K562 (cell line): Measurements from ENCODE around the gene RNF2. TPM values are rescaled to one million over a fixed set of nuclear protein-coding genes. Genes with fewer than 3 reads are reported as not detected.

ENCODE experiments used
- CBX5 ChIP-seq: IDR thresholded peaks from 2 replicates; pipeline ENCODE4 v1.6.1; 2014; ENCODE audit warnings: low read depth, borderline replicate concordance
- CSDE1 ChIP-seq, 2 experiments: fragments of 450-650 bp; IDR thresholded peaks; 2 replicates each; pipeline ENCODE4 v1.6.1; 2016; ENCODE audit warnings: mild to moderate bottlenecking in 1 of 2
- CXXC5 ChIP-seq: fragments of 250-450 bp; sonication (Bioruptor Pico); IDR thresholded peaks from 2 replicates; pipeline ENCODE4 v1.8.0; 2022; ENCODE audit warnings: inconsistent platforms, mild to moderate bottlenecking, moderate library complexity
- JUND ChIP-seq, 2 experiments: IDR thresholded peaks; 2 replicates in 1 of 2; 3 replicates in 1 of 2; pipeline ENCODE4 v1.6.1; 2011; ENCODE audit warnings: borderline replicate concordance in 2 of 2, low read depth in 2 of 2, low read length in 2 of 2, improper control_type of control experiment in 1 of 2, missing biosample characterization in 1 of 2, missing genetic modification characterization in 1 of 2, missing genetic modification reagents in 1 of 2
- KDM4B ChIP-seq, 2 experiments: fragments of 450-650 bp in 1 of 2; sonication (generic) in 1 of 2; IDR thresholded peaks; 2 replicates each; pipeline ENCODE4 v1.6.1; 2016 to 2017; ENCODE audit warnings: borderline replicate concordance in 2 of 2, antibody characterized with exemption in 1 of 2, low read depth in 1 of 2, mild to moderate bottlenecking in 1 of 2
- NEUROD1 ChIP-seq: fragments of 150-350 bp; IDR thresholded peaks from 2 replicates; pipeline ENCODE4 v1.6.1; 2014; ENCODE audit warnings: borderline replicate concordance, low read length, low read depth; ENCODE audit not compliant: partially characterized antibody
- SLC30A9 ChIP-seq: fragments of 250-450 bp; sonication (Bioruptor Pico); IDR thresholded peaks from 2 replicates; pipeline ENCODE4 v1.8.0; 2022; ENCODE audit warnings: mild to moderate bottlenecking, moderate library complexity
- SMC3 ChIP-seq: conservative IDR thresholded peaks from 2 replicates; pipeline ENCODE4 v1.6.1; 2011; ENCODE audit warnings: low read depth, low read length, improper control_type of control experiment; ENCODE audit not compliant: insufficient read depth
- ZNF785 ChIP-seq: fragments of 250-450 bp; sonication (Bioruptor Pico); IDR thresholded peaks from 2 replicates; pipeline ENCODE4 v1.4.0; 2020; ENCODE audit warnings: mild to moderate bottlenecking
- ZNF830 ChIP-seq: fragments of 250-450 bp; sonication (Bioruptor Pico); IDR thresholded peaks from 2 replicates; pipeline ENCODE4 v1.5.0; 2021; ENCODE audit warnings: mild to moderate bottlenecking
- polyA plus RNA-seq, 8 experiments: library from polyadenylated mRNA; depleted of rRNA in 4 of 8; stranded (reverse) in 5 of 8; unstranded in 3 of 8; fragments of >200 nt; fragmentation: Nextera tagmentation in 2 of 8; fragmentation: Illumina TruSeq in 1 of 8; extraction: Ambion mirVana in 2 of 8; extraction: Trizol in 1 of 8; gene quantifications; 2 replicates each; pipeline versions ENCODE4 v1.2.1 to v1.2.3, GENCODE V29; 2011 to 2014; ENCODE audit warnings: inconsistent platforms in 1 of 8, missing spikeins in 1 of 8
- total RNA-seq, 7 experiments: library from RNA; depleted of rRNA in 6 of 7; stranded (reverse); fragments of >200 nt in 6 of 7; fragmentation: Illumina TruSeq in 2 of 7; extraction: Trizol in 2 of 7; gene quantifications; 2 replicates each; pipeline versions ENCODE4 v1.2.1 to v1.2.3, GENCODE V29; 2011 to 2021; ENCODE audit warnings: low replicate concordance in 1 of 7
- TF ChIP-seq, protein P1 (sequence below): fragments of 450-650 bp; IDR thresholded peaks from 2 replicates; pipeline ENCODE4 v1.6.1; 2016; ENCODE audit warnings: mild to moderate bottlenecking, moderate library complexity
- TF ChIP-seq, protein P2 (sequence below): sonication (generic); formaldehyde crosslinking; IDR thresholded peaks from 2 replicates; pipeline ENCODE4 v1.8.0; 2022; ENCODE audit warnings: missing genetic modification reagents, mild to moderate bottlenecking, borderline replicate concordance
- TF ChIP-seq, protein P3 (sequence below): fragments of 250-450 bp; sonication (Bioruptor Pico); IDR thresholded peaks from 2 replicates; pipeline ENCODE4 v1.4.0; 2020

Gene RNF2
- total and polyA plus RNA-seq, 9 of the 15 experiments (the other 6 are each of a cell fraction or from before 2014, with no cell fraction given) = 7.1 to 66.5 (median 32.9) TPM

DNA sequence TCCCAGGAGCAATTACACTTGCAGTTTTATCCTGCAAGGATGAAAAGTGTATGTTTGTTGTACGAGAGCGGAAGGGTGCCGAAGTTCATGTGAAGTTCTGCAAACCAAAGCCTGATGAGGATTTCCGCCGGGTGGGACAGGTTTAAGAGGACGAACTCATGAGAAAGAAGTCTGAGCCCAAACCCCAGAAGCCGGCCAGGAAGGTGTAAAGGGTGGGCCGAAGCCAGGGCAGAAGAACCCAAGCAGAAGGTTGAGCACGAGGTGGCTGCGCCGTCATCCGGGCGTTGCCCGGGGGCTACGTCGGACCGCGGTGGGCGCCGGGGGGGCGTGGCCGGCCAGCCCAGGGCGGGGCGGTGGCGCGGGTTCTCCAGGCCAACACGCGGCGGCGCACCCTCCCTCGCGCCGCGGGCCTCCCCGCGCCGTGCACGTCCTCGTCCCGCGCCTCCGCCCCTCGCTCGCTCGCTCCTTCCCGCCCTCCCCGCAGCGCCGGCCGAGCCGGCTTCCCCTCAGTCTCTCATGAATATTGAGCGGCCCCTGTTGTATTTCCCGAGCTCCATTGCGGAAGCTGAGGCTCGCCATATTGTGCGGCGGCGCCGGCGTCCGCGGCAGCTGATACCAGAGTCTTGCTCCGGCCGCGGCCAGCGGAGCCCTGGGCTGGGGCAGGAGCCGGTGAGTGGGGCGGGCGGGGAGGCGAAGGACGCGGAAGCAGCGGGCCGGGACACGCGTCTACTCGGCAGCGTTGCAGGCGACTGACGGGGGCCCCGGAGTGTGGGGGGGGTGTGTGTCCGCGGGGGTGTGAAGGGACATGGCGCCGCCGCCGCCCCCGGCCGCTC lies at the start of gene RNF2 (continued):
- TF ChIP-seq, protein P1, sequence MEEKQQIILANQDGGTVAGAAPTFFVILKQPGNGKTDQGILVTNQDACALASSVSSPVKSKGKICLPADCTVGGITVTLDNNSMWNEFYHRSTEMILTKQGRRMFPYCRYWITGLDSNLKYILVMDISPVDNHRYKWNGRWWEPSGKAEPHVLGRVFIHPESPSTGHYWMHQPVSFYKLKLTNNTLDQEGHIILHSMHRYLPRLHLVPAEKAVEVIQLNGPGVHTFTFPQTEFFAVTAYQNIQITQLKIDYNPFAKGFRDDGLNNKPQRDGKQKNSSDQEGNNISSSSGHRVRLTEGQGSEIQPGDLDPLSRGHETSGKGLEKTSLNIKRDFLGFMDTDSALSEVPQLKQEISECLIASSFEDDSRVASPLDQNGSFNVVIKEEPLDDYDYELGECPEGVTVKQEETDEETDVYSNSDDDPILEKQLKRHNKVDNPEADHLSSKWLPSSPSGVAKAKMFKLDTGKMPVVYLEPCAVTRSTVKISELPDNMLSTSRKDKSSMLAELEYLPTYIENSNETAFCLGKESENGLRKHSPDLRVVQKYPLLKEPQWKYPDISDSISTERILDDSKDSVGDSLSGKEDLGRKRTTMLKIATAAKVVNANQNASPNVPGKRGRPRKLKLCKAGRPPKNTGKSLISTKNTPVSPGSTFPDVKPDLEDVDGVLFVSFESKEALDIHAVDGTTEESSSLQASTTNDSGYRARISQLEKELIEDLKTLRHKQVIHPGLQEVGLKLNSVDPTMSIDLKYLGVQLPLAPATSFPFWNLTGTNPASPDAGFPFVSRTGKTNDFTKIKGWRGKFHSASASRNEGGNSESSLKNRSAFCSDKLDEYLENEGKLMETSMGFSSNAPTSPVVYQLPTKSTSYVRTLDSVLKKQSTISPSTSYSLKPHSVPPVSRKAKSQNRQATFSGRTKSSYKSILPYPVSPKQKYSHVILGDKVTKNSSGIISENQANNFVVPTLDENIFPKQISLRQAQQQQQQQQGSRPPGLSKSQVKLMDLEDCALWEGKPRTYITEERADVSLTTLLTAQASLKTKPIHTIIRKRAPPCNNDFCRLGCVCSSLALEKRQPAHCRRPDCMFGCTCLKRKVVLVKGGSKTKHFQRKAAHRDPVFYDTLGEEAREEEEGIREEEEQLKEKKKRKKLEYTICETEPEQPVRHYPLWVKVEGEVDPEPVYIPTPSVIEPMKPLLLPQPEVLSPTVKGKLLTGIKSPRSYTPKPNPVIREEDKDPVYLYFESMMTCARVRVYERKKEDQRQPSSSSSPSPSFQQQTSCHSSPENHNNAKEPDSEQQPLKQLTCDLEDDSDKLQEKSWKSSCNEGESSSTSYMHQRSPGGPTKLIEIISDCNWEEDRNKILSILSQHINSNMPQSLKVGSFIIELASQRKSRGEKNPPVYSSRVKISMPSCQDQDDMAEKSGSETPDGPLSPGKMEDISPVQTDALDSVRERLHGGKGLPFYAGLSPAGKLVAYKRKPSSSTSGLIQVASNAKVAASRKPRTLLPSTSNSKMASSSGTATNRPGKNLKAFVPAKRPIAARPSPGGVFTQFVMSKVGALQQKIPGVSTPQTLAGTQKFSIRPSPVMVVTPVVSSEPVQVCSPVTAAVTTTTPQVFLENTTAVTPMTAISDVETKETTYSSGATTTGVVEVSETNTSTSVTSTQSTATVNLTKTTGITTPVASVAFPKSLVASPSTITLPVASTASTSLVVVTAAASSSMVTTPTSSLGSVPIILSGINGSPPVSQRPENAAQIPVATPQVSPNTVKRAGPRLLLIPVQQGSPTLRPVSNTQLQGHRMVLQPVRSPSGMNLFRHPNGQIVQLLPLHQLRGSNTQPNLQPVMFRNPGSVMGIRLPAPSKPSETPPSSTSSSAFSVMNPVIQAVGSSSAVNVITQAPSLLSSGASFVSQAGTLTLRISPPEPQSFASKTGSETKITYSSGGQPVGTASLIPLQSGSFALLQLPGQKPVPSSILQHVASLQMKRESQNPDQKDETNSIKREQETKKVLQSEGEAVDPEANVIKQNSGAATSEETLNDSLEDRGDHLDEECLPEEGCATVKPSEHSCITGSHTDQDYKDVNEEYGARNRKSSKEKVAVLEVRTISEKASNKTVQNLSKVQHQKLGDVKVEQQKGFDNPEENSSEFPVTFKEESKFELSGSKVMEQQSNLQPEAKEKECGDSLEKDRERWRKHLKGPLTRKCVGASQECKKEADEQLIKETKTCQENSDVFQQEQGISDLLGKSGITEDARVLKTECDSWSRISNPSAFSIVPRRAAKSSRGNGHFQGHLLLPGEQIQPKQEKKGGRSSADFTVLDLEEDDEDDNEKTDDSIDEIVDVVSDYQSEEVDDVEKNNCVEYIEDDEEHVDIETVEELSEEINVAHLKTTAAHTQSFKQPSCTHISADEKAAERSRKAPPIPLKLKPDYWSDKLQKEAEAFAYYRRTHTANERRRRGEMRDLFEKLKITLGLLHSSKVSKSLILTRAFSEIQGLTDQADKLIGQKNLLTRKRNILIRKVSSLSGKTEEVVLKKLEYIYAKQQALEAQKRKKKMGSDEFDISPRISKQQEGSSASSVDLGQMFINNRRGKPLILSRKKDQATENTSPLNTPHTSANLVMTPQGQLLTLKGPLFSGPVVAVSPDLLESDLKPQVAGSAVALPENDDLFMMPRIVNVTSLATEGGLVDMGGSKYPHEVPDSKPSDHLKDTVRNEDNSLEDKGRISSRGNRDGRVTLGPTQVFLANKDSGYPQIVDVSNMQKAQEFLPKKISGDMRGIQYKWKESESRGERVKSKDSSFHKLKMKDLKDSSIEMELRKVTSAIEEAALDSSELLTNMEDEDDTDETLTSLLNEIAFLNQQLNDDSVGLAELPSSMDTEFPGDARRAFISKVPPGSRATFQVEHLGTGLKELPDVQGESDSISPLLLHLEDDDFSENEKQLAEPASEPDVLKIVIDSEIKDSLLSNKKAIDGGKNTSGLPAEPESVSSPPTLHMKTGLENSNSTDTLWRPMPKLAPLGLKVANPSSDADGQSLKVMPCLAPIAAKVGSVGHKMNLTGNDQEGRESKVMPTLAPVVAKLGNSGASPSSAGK = peak; percentile 97
- TF ChIP-seq SMC3 (no peak), CSDE1 (IDR thresholded peaks at IDR 0.05) (no peak), ZNF785 (CRISPR knock-in tag) (no peak), NEUROD1 (no peak), CBX5 (no peak), KDM4B (IDR thresholded peaks at IDR 0.05; ENCODE audit: borderline replicate concordance in 2 of 2, low read depth in 1 of 2) (peak in 1 of 2 experiments; percentile 29; a peak in 1 of 4 replicates), JUND (IDR thresholded peaks at IDR 0.05; ENCODE audit: borderline replicate concordance, low read depth, low read length) (no peak), JUND (tag; IDR thresholded peaks at IDR 0.05; ENCODE audit: borderline replicate concordance, low read depth, low read length) (no peak), SLC30A9 (no peak), ZNF830 (CRISPR knock-in tag) (no peak), CXXC5 (CRISPR knock-in tag) (peak; percentile 96)
- TF ChIP-seq, protein P2, sequence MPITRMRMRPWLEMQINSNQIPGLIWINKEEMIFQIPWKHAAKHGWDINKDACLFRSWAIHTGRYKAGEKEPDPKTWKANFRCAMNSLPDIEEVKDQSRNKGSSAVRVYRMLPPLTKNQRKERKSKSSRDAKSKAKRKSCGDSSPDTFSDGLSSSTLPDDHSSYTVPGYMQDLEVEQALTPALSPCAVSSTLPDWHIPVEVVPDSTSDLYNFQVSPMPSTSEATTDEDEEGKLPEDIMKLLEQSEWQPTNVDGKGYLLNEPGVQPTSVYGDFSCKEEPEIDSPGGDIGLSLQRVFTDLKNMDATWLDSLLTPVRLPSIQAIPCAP = no peak
- TF ChIP-seq, protein P3, sequence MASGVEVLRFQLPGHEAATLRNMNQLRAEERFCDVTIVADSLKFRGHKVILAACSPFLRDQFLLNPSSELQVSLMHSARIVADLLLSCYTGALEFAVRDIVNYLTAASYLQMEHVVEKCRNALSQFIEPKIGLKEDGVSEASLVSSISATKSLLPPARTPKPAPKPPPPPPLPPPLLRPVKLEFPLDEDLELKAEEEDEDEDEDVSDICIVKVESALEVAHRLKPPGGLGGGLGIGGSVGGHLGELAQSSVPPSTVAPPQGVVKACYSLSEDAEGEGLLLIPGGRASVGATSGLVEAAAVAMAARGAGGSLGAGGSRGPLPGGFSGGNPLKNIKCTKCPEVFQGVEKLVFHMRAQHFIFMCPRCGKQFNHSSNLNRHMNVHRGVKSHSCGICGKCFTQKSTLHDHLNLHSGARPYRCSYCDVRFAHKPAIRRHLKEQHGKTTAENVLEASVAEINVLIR = no peak; the same call in 1 of the 2 replicates
